Measurements from ENCODE around the gene NEMP2. TPM values are rescaled to one million over a fixed set of nuclear protein-coding genes. Genes with fewer than 3 reads are reported as not detected.
"Not testable (repeated sequence)": the region's sequence is repeated elsewhere in the genome, so short reads cannot be mapped to it uniquely, and the experiment has no call there.

The NEMP2 gene
- total RNA-seq, 2 experiments from 2014 or later = 16.2 to 23.1 TPM

DNA sequence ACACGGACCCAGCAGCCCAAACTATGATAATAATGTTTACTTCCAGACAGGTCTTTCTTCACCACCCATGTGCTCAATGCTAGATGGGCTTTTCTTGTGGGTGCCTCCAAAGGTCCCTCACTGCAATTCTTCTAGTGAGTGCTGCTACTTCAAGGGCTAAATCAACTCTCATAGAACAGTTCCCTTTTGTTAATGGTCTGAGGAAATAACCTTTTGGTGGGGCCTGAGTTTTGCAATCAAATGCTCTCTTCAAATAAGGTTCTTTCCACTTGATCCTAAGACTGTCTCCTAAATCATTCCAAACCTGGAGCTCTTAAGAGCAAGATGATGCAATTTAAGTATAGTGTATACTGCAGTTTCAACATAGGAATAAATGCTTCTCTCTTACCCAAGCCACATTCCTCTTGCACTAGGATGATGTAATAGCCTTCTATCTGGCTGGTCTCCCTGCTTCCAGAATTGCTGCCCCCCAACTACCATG lies 6.0 kb downstream of the NEMP2 start:
- Mint-ChIP-seq H3K27me3 (no peaks in the 10 kb centered on the region), H3K27ac (no peak overlapping the region)
- no peak for ATAC-seq (ENCODE audit: low read depth)

DNA sequence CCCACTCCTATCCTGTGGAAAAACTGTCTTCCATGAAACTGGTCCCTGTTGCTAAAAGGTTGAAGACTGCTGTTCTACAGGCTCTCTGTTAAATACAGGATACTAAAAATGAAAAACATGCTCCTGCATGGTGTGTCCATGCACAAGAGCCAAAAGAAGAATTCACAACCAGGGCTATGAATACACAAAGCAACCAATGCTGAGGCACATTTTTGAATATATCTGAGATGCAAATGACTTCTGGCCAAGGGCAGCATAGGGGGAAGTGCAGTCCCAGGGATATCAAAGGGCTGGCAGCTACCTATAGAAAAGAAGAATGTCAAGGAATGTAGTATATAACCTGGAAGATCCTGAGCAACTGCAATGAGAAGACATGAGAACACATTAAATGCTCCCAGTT lies 6.6 kb downstream of the NEMP2 start:
- H3K36me3 Mint-ChIP-seq = peaks cover 20% of the 10 kb centered on the region
- peaks cover 45% of the 10 kb centered on the region for H3K4me1 Mint-ChIP-seq
- DNase-seq (no peak), ATAC-seq (ENCODE audit: low read depth) (no peak)
- H3K27me3 Mint-ChIP-seq = no peaks in the 10 kb centered on the region
- no peak overlapping the region for H3K4me3 Mint-ChIP-seq
- H3K9me3 Mint-ChIP-seq = no peaks in the 10 kb centered on the region
- POLR2A ChIA-PET = no interaction called here
- no peak overlapping the region for H3K27ac Mint-ChIP-seq

More for the DNA sequence above, 6.0 kb downstream of the NEMP2 start:
- Mint-ChIP-seq H3K36me3 (peaks cover 17% of the 10 kb centered on the region), H3K9me3 (no peaks in the 10 kb centered on the region), H3K4me3 (no peak overlapping the region), H3K4me1 (peaks cover 50% of the 10 kb centered on the region)
- no peak for DNase-seq
- POLR2A ChIA-PET = no interaction called here

DNA sequence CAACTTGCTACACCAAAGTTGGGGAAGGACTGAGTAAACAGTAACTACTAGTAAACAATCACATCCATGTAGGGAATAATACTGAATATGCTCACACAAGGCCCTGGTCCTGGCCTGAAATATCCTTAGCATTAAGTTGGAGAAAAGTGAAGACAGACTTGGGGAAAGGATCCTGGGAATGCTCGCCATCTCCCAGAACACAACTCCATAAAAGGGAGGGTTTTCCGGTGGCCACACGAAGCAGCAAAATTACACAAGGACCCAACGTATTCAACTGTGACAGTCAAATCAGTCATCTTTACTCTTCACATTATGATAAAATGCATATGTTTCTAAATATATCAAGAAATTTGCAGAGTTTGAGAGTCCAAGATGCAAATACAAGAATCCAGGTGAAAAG lies 7.3 kb downstream of the NEMP2 start:
- Mint-ChIP-seq H3K27me3 (no peaks in the 10 kb centered on the region), H3K36me3 (peaks cover 24% of the 10 kb centered on the region), H3K9me3 (no peaks in the 10 kb centered on the region), H3K4me3 (no peak overlapping the region), H3K4me1 (peaks cover 38% of the 10 kb centered on the region), H3K27ac (no peak overlapping the region)
- ATAC-seq (ENCODE audit: low read depth) = no peak
- POLR2A ChIA-PET = no interaction called here
- DNase-seq = no peak

DNA sequence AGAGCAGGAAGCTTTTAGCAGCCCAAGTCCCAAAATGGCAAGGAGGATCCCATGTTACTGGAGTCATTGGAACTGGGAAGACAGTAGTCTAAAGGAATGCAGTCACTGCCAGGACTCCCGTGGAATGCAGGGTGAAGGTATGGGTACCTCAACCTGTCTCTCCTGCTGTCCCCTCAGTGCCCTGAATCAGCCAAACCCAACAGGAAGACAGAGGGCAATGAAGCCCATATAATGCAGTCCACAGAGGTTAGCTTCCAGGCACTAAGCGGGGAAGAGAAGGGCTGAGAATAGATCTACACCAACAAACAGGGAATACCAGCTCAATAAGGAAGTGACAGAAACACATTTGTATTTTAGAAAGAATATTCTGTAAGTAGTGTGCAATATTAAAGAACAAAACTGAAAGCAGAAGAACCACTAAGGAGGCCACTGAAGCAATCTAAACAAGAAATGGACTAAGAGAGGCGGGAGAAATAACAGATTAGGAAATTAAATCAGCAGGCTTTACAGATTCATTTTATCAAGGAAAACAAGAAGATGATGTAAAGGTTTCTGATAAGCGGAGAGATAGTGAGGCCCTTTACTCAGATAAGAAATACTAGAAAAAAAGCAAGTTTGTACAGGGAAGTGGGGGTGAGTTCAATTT lies 8.3 kb downstream of the NEMP2 start:
- H3K27me3 Mint-ChIP-seq = no peaks in the 10 kb centered on the region
- ATAC-seq (ENCODE audit: low read depth) (no peak), DNase-seq (no peak)
- H3K4me3 Mint-ChIP-seq = no peak overlapping the region
- peaks cover 29% of the 10 kb centered on the region for H3K36me3 Mint-ChIP-seq
- H3K9me3 Mint-ChIP-seq = no peaks in the 10 kb centered on the region
- peak overlapping the region; percentile 1 for H3K27ac Mint-ChIP-seq
- peaks cover 38% of the 10 kb centered on the region for H3K4me1 Mint-ChIP-seq
- POLR2A ChIA-PET = interaction anchor here (1.7 kb wide), 1 partner anchor 8 kb away, joined by 7 read pairs; the partner anchor contains the start of gene NEMP2

DNA sequence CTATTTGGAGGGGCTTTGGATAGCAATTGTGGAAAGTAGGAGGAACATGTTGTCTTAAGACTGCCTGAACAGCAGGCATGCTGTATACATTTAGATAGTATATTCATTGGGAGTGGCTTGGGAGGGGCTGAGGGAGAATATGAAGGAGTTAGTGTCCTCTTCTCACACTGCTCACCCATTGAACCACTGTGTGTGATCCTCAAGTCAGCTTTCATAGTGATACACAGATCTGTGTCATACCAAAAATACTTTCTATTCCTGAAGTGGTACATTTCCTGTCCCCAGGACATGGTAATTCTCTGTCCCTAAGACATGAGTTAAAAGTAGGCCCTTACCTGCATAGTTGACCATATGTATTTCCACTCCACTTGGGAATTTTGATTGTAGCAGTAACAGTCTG lies 9.6 kb downstream of the NEMP2 start:
- Mint-ChIP-seq H3K27me3 (no peaks in the 10 kb centered on the region), H3K9me3 (no peaks in the 10 kb centered on the region), H3K27ac (no peak overlapping the region), H3K4me3 (no peak overlapping the region), H3K36me3 (peaks cover 36% of the 10 kb centered on the region), H3K4me1 (peaks cover 46% of the 10 kb centered on the region)
- POLR2A ChIA-PET = interaction anchor here (1.7 kb wide), 1 partner anchor 9 kb away, joined by 7 read pairs; the partner anchor contains the start of gene NEMP2
- DNase-seq (no peak), ATAC-seq (ENCODE audit: low read depth) (no peak)

DNA sequence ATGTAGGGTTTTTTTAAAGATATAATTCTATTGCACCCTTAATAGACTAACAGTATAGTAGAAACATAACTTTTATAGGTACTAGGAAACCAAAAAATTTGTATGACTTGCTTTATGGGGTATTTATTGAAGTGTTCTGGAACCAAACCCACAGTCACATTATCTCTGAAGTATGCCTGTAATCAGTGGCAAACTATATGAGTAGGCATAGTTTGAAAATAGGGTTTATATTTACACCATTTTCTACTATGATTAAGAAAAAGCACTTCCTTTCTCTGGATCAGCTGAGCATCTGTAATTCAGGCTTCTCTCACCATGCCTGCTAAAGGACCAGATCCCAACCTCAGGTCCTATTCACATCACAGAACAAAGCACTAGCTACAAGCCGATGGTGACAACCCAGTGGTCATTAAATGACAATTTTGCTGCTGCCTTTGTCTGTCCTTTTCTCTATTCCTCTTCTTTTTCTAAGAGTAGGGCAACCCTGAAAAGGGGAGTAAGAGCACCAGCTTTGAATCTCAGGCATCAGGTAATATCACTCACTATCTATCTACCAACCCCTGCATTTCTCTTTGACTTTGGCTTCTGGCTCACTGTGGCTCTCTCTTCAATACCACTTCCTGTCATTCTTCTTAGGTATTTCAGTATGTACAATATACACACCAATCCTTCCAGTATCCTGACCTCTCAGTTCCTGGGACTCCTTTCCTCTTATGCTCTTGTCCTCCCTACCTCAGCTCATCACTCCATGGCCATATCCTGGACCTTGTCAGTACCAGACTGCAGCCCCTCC lies 14.4 kb downstream of the NEMP2 start:
- DNase-seq = no peak
- POLR2A ChIA-PET = interaction anchor here (0.6 to 2.7 kb wide), 3 partner anchors 14 to 152 kb away, joined by 3 to 20 read pairs (median 3); partner anchors contain the start of gene NEMP2

DNA sequence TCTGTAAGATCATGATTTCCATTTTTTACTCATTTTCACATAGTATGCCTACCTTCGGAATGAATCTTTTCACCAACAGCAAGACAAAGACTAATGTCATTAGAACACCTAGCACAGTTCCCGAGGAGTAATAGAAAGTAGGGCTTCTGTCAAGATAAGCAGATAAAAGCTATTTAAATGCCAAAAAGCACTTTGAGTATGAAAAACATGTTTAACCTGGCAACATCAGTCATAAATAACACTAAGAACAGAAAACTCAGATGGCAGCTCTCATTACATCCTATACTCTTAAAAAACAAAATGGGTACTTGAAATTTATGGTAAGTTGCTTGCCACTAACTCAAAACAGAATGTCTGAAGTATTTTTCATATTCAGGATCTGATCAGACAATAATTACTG lies 17.1 kb downstream of the NEMP2 start:
- no peak overlapping the region for H3K4me3 Mint-ChIP-seq
- H3K4me1 Mint-ChIP-seq = peaks cover 34% of the 10 kb centered on the region

More for the DNA sequence above, 14.4 kb downstream of the NEMP2 start:
- H3K4me3 Mint-ChIP-seq = peak overlapping the region; percentile 47
- ATAC-seq (ENCODE audit: low read depth) = peak; percentile 97
- H3K36me3 Mint-ChIP-seq = peaks cover 39% of the 10 kb centered on the region
- H3K4me1 Mint-ChIP-seq = peaks cover 35% of the 10 kb centered on the region
- no peaks in the 10 kb centered on the region for H3K9me3 Mint-ChIP-seq
- H3K27ac Mint-ChIP-seq = peak overlapping the region; percentile 80
- no peaks in the 10 kb centered on the region for H3K27me3 Mint-ChIP-seq

DNA sequence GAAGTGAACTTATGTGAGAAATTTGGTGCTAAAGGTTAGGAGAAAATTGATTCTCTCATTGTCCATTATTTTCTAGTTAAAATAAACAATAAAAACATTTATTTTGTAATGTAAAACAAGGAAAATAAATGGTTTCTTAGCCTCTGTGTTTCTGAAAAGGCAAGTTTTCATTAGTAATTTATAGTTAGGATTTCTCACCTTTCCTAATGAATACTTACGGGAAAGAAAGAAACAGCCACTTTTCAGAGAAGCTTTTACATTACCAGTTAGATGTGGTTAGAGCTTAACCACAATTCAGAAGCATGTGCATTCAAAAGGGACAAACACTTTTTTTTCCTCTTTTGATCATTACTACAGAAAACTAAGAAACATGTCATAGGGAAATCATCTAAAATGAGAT lies 18.8 kb downstream of the NEMP2 start:
- no peak for DNase-seq
- Mint-ChIP-seq H3K27ac (no peak overlapping the region), H3K36me3 (peaks cover 34% of the 10 kb centered on the region), H3K4me3 (no peak overlapping the region), H3K9me3 (no peaks in the 10 kb centered on the region), H3K27me3 (no peaks in the 10 kb centered on the region), H3K4me1 (peaks cover 25% of the 10 kb centered on the region)
- POLR2A ChIA-PET = interaction anchor here (0.6 to 3.1 kb wide), 2 partner anchors 18 to 104 kb away, joined by 3 to 15 read pairs; partner anchors contain the start of gene NEMP2
- no peak for ATAC-seq (ENCODE audit: low read depth)

More for the DNA sequence above, 17.1 kb downstream of the NEMP2 start:
- H3K27ac Mint-ChIP-seq = no peak overlapping the region
- no peak for DNase-seq
- H3K27me3 Mint-ChIP-seq = no peaks in the 10 kb centered on the region
- POLR2A ChIA-PET = interaction anchor here (1.4 to 3.1 kb wide), 2 partner anchors 13 to 16 kb away, joined by 3 to 15 read pairs; partner anchors contain the start of gene NEMP2
- no peak for ATAC-seq (ENCODE audit: low read depth)
- peaks cover 44% of the 10 kb centered on the region for H3K36me3 Mint-ChIP-seq
- H3K9me3 Mint-ChIP-seq = no peaks in the 10 kb centered on the region

DNA sequence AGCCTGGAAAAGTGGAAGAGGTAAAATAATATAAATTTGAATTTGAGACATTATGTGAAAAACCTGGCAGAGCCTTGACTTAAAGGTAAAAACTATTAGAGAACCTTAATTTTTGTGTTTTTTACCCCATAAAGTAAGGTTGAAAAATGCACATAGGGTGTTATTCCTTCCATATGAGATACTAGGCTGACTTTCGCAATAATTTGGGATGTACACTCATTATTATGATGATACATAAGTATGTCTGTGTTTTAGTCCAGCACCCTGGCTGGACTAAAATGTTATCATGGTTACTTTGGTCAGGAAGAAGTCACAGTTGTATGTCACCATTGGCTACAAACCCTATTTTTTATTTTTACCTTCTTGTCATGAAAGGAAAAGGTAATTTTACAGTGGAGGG lies 19.8 kb downstream of the NEMP2 start:
- ATAC-seq (ENCODE audit: low read depth) (no peak), DNase-seq (no peak)
- H3K9me3 Mint-ChIP-seq = no peaks in the 10 kb centered on the region
- H3K4me3 Mint-ChIP-seq = no peak overlapping the region
- no peak overlapping the region for H3K27ac Mint-ChIP-seq
- peaks cover 17% of the 10 kb centered on the region for H3K4me1 Mint-ChIP-seq
- peaks cover 31% of the 10 kb centered on the region for H3K36me3 Mint-ChIP-seq
- POLR2A ChIA-PET = no interaction called here
- no peaks in the 10 kb centered on the region for H3K27me3 Mint-ChIP-seq

DNA sequence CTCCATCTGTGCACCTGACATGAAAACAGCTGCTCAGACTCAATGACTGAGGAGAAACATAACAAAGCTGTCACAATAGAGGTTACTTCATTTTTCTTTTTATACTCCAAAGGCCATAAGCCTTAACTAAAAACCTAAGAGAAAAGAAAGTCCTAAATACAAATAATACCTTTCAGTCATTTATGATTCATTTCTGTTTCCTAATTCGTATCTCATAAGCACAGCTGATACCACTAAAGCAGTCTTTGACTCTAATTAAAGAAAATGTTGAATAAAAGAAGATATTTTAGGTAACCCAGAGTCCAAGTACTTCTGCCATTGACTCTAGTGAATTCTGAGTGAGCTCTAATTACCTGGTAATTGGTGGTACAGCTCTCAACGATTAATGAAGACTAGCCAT lies 20.6 kb downstream of the NEMP2 start:
- no peaks in the 10 kb centered on the region for H3K9me3 Mint-ChIP-seq
- H3K4me1 Mint-ChIP-seq = peaks cover 14% of the 10 kb centered on the region
- H3K4me3 Mint-ChIP-seq = no peak overlapping the region
- peaks cover 31% of the 10 kb centered on the region for H3K36me3 Mint-ChIP-seq
- ATAC-seq (ENCODE audit: low read depth) (no peak), DNase-seq (no peak)
- no peak overlapping the region for H3K27ac Mint-ChIP-seq
- no peaks in the 10 kb centered on the region for H3K27me3 Mint-ChIP-seq
- POLR2A ChIA-PET = no interaction called here

DNA sequence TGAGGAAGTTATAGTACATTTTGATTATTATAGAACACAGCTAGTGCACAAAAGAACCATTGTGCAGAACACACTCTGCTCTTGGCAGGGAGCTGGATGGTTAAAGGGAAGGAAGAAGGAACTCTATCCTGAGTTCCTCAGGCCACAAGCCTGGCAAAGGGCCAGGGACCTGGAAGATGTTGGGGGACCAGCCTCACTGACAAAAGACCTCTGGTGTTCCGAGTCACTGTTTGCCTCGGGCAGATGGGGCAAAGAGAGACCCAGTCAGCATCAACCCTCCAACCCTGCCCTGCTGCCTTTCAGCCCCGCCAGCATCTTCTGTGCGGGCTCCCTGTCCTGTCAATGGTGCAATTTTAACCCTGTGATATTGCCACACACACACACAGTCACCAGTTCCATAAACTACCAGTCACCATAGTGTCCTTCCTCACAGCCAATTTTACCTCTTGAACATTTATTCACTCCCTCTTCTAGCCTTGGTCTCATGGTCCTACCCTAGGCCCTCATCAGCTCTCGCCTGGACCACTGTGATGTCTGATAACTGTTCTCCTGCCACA lies 21.9 kb downstream of the NEMP2 start:
- H3K9me3 Mint-ChIP-seq = no peaks in the 10 kb centered on the region
- no peaks in the 10 kb centered on the region for H3K27me3 Mint-ChIP-seq
- H3K4me3 Mint-ChIP-seq = no peak overlapping the region
- H3K4me1 Mint-ChIP-seq = peaks cover 17% of the 10 kb centered on the region
- DNase-seq (no peak), ATAC-seq (ENCODE audit: low read depth) (no peak)
- peaks cover 28% of the 10 kb centered on the region for H3K36me3 Mint-ChIP-seq
- POLR2A ChIA-PET = interaction anchor here (0.5 kb wide), 1 partner anchor 11 kb away, joined by 3 read pairs; no protein-coding TSS in a partner anchor
- no peak overlapping the region for H3K27ac Mint-ChIP-seq

DNA sequence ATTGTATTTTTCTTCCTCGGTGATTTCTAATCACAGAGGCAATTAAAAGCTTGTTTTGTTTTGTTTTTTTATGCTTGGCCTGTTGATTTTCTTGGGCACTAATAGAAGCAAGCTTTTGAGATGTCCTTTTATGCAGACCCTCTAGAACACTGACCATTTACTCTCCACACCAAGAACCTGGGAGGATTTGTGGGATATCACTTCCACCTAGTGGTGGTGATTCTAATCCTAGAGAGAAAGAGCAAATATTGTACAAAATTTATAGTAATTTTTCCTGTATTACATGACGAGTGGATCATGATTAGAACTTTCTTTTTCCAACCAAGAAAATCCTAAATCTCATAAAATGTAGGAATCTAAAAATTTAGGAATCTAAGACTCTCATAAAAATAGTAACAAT lies 23.4 kb downstream of the NEMP2 start:
- POLR2A ChIA-PET = interaction anchor here (0.9 kb wide), 1 partner anchor 104 kb away, joined by 4 read pairs; no protein-coding TSS in a partner anchor
- Mint-ChIP-seq H3K9me3 (no peaks in the 10 kb centered on the region), H3K27me3 (no peaks in the 10 kb centered on the region)

DNA sequence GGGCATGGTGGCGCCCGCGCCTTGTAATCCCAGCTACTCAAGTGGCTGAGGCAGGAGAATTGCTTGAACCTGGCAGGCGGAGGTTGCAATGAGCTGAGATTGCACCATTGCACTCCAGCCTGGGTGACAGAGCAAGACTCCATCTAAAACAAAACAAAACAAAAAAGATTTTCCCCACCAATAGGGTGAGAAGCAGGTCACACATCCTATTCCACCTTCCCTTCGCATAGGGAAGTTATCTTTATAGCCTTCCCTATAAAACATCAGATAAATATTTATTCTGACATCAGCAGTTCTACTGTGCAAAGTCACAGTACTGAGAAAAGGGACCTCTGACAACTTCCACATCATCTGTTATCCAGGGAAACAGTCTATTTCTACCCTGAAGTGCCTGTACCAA lies 24.6 kb downstream of the NEMP2 start:
- POLR2A ChIA-PET; ATAC-seq (ENCODE audit: low read depth); H3K27me3 Mint-ChIP-seq; H3K4me3 Mint-ChIP-seq; H3K27ac Mint-ChIP-seq; DNase-seq; H3K9me3 Mint-ChIP-seq; H3K4me1 Mint-ChIP-seq: not testable (repeated sequence)
- peaks cover 27% of the 10 kb centered on the region for H3K36me3 Mint-ChIP-seq

More for the DNA sequence above, 23.4 kb downstream of the NEMP2 start:
- Mint-ChIP-seq H3K36me3 (peaks cover 29% of the 10 kb centered on the region), H3K4me3 (no peak overlapping the region), H3K27ac (no peak overlapping the region), H3K4me1 (peaks cover 11% of the 10 kb centered on the region)
- DNase-seq (no peak), ATAC-seq (ENCODE audit: low read depth) (no peak)

All from activated naive CD8-positive, alpha-beta T cell treated with anti-CD3 and anti-CD28 coated beads, Interleukin-2, amount 10 ng/mL, durations not matched to agents 7 days and 5 days (primary cell).